K562 (cell line): ENCODE measurements around the gene KRTAP9-8. TPM values are rescaled to one million over a fixed set of nuclear protein-coding genes. Genes with fewer than 3 reads are reported as not detected.
"Not testable (repeated sequence)": the region's sequence is repeated elsewhere in the genome, so short reads cannot be mapped to it uniquely, and the experiment has no call there.

ENCODE experiments used
- ATAC-seq: fragments of 200-7000 bp; cut with Tn5 transposase; 3 replicates; pipeline ENCODE4 v1.9.1; 2020; ENCODE audit warnings: moderate library complexity
- BruUV-seq: library from RNA; stranded (reverse); fragments of 400-500 nt; replicated peaks from 2 replicates; lab custom pipeline; 2021; lab: Mats Ljungman, UMichigan
- CTCF ChIA-PET: fragments of 300-600 bp; formaldehyde crosslinking; extraction: SDS; loops from one replicate; lab custom pipeline; 2021; ENCODE audit warnings: low intra/inter-chr PET ratio; lab: Yijun Ruan, JAX
- POLR2A ChIA-PET: fragments of 300-600, 350-650 bp; sonication (Branson Sonifier 250); formaldehyde crosslinking; extraction: SDS; loops from one replicate; lab custom pipeline; 2021; ENCODE audit warnings: antibody characterized with exemption, inconsistent platforms; lab: Yijun Ruan, JAX
- DNase-seq, 4 experiments: peaks; one replicate each; pipeline versions ENCODE4 v3.0.0 to v3.0.0-alpha.2; 2011 to 2018; ENCODE audit warnings: low spot score in 3 of 4, mixed read lengths in 3 of 4; ENCODE audit errors: extremely low read depth in 1 of 4
- FAIRE-seq: peaks from 2 replicates; lab custom pipeline; 2011; peaks lifted over from hg19 to GRCh38; lab: Jason Lieb, UNC
- H2AFZ ChIP-seq: 2 replicates; pipeline ENCODE4 v1.6.0; 2011; ENCODE audit warnings: low read depth, low read length, control low read depth, inconsistent platforms
- H3K27ac ChIP-seq: fragments of 200-600 bp; 3 replicates; pipeline ENCODE4 v1.8.0; 2011; ENCODE audit warnings: low read depth, mild to moderate bottlenecking, control low read depth, inconsistent platforms, low read length, moderate library complexity, mixed read lengths; ENCODE audit errors: extremely low read depth
- H3K27me3 ChIP-seq, 2 experiments: fragments of 300-600 bp in 1 of 2; 2 replicates in 1 of 2; 3 replicates in 1 of 2; pipeline versions ENCODE4 v1.6.0 to v1.8.0; 2011; ENCODE audit warnings: inconsistent platforms in 2 of 2, low read length in 2 of 2, mild to moderate bottlenecking in 1 of 2, mixed read lengths in 1 of 2, moderate library complexity in 1 of 2; ENCODE audit not compliant: control insufficient read depth in 2 of 2, insufficient read depth in 2 of 2
- H3K36me3 ChIP-seq: fragments of 300-600 bp; 3 replicates; pipeline ENCODE4 v1.8.0; 2011; ENCODE audit warnings: mild to moderate bottlenecking, low read length, inconsistent platforms; ENCODE audit not compliant: control insufficient read depth, insufficient read depth
- H3K4me1 ChIP-seq, 2 experiments: fragments of 200-600 bp in 1 of 2; replicated peaks in 1 of 2; 2 replicates in 1 of 2; 3 replicates in 1 of 2; pipeline versions ENCODE4 v1.5.1 to v1.8.0; 2011; ENCODE audit warnings: inconsistent platforms in 2 of 2, low read length in 2 of 2, mild to moderate bottlenecking in 1 of 2, mixed read lengths in 1 of 2, moderate library complexity in 1 of 2; ENCODE audit not compliant: control insufficient read depth in 2 of 2, insufficient read depth in 2 of 2
- H3K4me2 ChIP-seq: 2 replicates; pipeline ENCODE4 v1.6.1; 2011; ENCODE audit warnings: low read length, control low read depth, inconsistent platforms, mixed read lengths; ENCODE audit not compliant: insufficient read depth
- H3K4me3 ChIP-seq: fragments of 200-600 bp; sonication (generic), shearing (Covaris generic); 2 replicates; pipeline ENCODE4 v1.5.1; 2016; ENCODE audit warnings: control low read depth, inconsistent platforms
- H3K79me2 ChIP-seq: fragments of 200-600 bp; 3 replicates; pipeline ENCODE4 v1.8.0; 2011; ENCODE audit warnings: low read length, inconsistent platforms; ENCODE audit not compliant: control insufficient read depth, insufficient read depth
- H3K9ac ChIP-seq, 2 experiments: 2 replicates each; pipeline versions ENCODE4 v1.6.0 to v1.6.1; 2011; ENCODE audit warnings: low read depth in 2 of 2, low read length in 2 of 2, control low read depth in 1 of 2, inconsistent platforms in 1 of 2, mild to moderate bottlenecking in 1 of 2, mixed read lengths in 1 of 2; ENCODE audit not compliant: insufficient read depth in 1 of 2
- H3K9me1 ChIP-seq: one replicate; pipeline ENCODE4 v1.6.0; 2011; ENCODE audit warnings: inconsistent platforms, mild to moderate bottlenecking, low read length, moderate library complexity; ENCODE audit not compliant: control insufficient read depth, insufficient read depth
- H3K9me3 ChIP-seq: replicated peaks from 2 replicates; pipeline ENCODE4 v1.5.1; 2011; ENCODE audit warnings: low read depth, low read length, inconsistent platforms; ENCODE audit not compliant: control insufficient read depth, insufficient read depth
- H4K20me1 ChIP-seq: replicated peaks from 2 replicates; pipeline ENCODE4 v1.6.1; 2011; ENCODE audit warnings: low read length, inconsistent platforms, mixed read lengths; ENCODE audit not compliant: control insufficient read depth, insufficient read depth
- TSC22D4 ChIP-seq: fragments of 450-650 bp; IDR thresholded peaks from 2 replicates; pipeline ENCODE4 v1.6.1; 2016; ENCODE audit warnings: missing genetic modification characterization, missing biosample characterization, control low read depth
- WGBS: fragments of 100-300 bp; shearing (Covaris generic); methylation state at CpG from one replicate; pipeline ENCODE4 v1.1.6; 2016; ENCODE audit warnings: low coverage, mixed read lengths; ENCODE audit not compliant: insufficient coverage; ENCODE audit errors: missing lambda C conversion rate; 5-methylcytosine and 5-hydroxymethylcytosine counted together
- in situ Hi-C: fragments of 300-500 bp; cut with MboI; formaldehyde crosslinking; loops from 4 replicates; pipeline ENCODE4 v1.15.0; 2018; ENCODE audit warnings: inconsistent platforms, mixed read lengths
- intact Hi-C: fragments of 100-400 bp; cut with micrococcal nuclease; formaldehyde crosslinking; loops from 2 replicates; pipeline ENCODE4 v1.14.2; 2022
- polyA plus RNA-seq, 8 experiments: library from polyadenylated mRNA; depleted of rRNA in 4 of 8; stranded (reverse) in 5 of 8; unstranded in 3 of 8; fragments of >200 nt; fragmentation: Nextera tagmentation in 2 of 8; fragmentation: Illumina TruSeq in 1 of 8; extraction: Ambion mirVana in 2 of 8; extraction: Trizol in 1 of 8; gene quantifications; 2 replicates each; pipeline versions ENCODE4 v1.2.1 to v1.2.3, GENCODE V29; 2011 to 2014; ENCODE audit warnings: inconsistent platforms in 1 of 8, missing spikeins in 1 of 8
- total RNA-seq, 7 experiments: library from RNA; depleted of rRNA in 6 of 7; stranded (reverse); fragments of >200 nt in 6 of 7; fragmentation: Illumina TruSeq in 2 of 7; extraction: Trizol in 2 of 7; gene quantifications; 2 replicates each; pipeline versions ENCODE4 v1.2.1 to v1.2.3, GENCODE V29; 2011 to 2021; ENCODE audit warnings: low replicate concordance in 1 of 7

KRTAP9-8 gene
- total and polyA plus RNA-seq, 9 of the 15 experiments (the other 6 are each of a cell fraction or from before 2014, with no cell fraction given): not detected

DNA sequence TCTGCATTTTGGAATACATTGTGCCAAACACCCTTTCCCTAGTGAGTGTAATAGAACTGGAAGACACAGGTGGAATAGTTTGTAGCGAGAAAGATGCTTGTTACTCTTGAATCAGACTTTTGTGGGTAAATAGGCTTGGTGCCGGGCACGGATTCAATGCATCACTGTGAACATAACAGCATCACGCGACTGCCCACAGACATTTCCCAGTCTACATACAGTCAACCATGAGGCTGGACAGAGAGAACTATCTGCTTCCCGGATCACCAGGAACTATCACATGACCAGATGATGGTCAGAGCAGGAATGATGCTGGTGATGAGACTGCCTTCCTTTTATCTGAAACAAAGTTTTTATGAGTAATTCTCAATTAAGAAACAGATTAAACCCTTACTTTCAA, 11.7 kb upstream of the KRTAP9-8 start:
- Histone ChIP-seq H3K4me1 (no peaks in the 10 kb centered on the region), H4K20me1 (no peaks in the 10 kb centered on the region), H3K4me3 (no peak overlapping the region), H3K36me3 (no peaks in the 10 kb centered on the region), H3K79me2 (no peaks in the 10 kb centered on the region), H3K9me1 (no peaks in the 10 kb centered on the region), H2AFZ (no peak overlapping the region), H3K27ac (no peak overlapping the region), H3K9me3 (no peaks in the 10 kb centered on the region), H3K4me2 (no peak overlapping the region), H3K9ac (no peak overlapping the region), H3K27me3 (no peaks in the 10 kb centered on the region; a peak in 1 of 5 replicates)
- DNase-seq (no peak), FAIRE-seq (no peak), ATAC-seq (no peak)
- POLR2A ChIA-PET: interaction anchor here (0.7 kb wide), 1 partner anchor 225 kb away, joined by 3 read pairs; no protein-coding TSS in a partner anchor
- no TSS peak for BruUV-seq
- WGBS: 1% methylated on average over 6 of the region's 6 CpGs
- CTCF ChIA-PET: no interaction called here
- in situ Hi-C loops: no loop called here
- TF ChIP-seq TSC22D4 (tag): no peak
- intact Hi-C loops: no loop called here

- BruUV-seq, H3K27ac ChIP-seq, CTCF ChIA-PET, H3K9me1 ChIP-seq, in situ Hi-C loops, H3K9me3 ChIP-seq, H3K4me3 ChIP-seq, H3K79me2 ChIP-seq, H4K20me1 ChIP-seq, H3K4me2 ChIP-seq, ATAC-seq, DNase-seq, intact Hi-C loops, H2AFZ ChIP-seq, H3K27me3 ChIP-seq, H3K9ac ChIP-seq, FAIRE-seq, H3K4me1 ChIP-seq, H3K36me3 ChIP-seq, POLR2A ChIA-PET: not testable (repeated sequence)
- WGBS: 0% methylated on average over 2 of the region's 4 CpGs
Measured at GRCh38 chr17:41226598-41227095, 11.2 kb upstream of the KRTAP9-8 start, which contains the start of gene KRTAP9-2. KRTAP9-2 (plus strand) TSS chr17:41226648; CDS start chr17:41226655, 7 bp downstream.
